ENCODE data around the gene ALKBH7.
"Not testable (repeated sequence)": the region's sequence is repeated elsewhere in the genome, so short reads cannot be mapped to it uniquely, and the experiment has no call there.

Gene ALKBH7

DNA sequence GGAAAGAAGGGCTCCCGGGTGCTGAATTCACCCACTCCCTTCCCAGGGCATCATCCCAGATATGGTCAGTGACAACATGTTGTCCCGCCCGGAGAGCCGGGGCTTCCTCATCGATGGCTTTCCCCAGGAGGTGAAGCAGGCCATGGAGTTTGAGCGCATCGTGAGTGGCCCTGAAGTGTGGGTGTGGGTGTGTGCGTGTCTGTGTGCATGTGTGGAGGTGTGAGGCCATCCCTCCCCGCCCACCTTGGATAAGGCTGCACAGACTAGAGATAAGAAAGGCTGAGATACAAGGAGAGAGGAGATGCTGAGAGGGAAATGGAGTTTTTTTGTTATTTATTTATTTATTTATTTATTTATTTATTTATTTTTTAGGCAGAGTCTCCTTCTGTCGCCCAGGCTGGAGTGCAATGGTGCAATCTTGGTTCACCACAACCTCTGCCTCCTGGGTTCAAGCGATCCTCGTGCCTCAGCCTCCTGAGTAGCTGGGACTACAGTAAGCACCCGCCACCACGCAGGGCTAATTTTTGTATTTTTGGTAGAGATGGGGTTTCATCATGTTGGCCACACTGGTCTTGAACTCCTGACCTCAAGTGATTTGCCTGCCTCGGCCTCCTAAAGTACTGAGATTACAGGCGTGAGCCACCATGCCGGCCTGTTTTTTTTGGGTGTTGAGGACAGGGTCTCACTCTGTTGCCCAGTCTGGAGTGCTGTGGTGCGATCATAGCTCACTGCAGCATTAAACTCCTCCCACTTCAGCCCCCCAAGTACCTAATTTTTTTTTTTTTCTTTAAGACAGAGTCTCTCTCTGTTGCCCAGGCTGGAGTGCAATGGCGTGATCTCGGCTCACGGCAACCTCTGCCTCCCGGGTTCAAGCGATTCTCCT, 27.7 kb downstream of the ALKBH7 start:
- DNase-seq (ENCODE audit: low read depth in 3 of 3), result not testable (repeated sequence)

DNA sequence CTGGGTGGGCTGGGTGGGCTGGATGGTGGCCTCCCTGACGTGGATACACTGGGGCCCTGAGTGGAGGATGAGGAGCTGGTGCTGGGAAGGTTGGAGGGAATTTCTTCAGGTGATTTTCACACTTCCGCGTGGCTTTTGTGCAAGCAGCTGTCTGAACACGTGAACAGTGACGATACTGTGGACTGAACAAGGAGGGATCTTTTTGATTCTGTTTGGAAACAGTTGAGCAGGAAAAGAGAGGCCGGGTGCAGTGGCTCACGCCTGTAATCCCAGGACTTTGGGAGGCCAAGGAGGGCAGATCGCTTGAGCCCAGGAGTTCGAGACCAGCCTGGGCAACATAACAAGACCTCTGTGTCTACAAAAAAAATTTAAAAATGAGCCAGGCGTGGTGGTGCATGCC, 29.5 kb downstream of the ALKBH7 start:
- DNase-seq (ENCODE audit: low read depth in 3 of 3), result no peak

DNA sequence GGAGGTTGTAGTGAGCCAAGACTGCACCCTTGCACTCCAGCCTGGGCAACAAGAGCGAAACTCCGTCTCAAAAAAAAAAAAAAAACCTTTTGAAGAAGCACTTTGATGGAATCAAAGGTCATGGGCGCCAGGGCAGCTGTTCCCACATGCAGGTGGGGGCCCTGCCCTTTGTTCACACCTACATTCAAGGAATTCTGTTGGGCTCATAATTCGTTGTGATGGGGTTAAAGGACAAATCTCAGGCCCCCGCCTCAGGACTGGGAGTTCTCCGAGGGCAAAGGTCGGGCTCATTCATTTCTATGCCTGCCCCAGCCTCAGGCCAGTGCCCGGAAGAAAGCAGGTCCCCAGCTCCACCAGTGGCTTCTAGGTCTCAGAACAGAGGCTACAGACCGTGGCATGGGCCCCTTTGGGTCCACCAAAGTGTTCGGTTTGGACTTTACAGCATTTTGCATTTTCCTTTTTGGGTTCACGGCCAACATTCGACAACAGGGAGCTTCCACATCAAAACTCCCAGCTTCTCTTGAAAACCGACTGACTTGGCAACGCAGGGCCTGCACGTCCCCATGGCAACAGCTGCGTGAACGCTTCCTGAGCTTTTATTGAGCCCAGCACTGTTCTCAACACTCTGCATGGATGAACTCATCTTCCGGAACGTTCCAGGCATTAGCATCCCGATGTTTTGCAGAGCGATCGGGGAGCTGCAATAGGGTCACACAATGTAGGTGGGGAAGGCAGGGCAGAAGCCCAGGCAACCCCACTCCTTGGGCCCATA, 30.4 kb downstream of the ALKBH7 start:
- DNase-seq (ENCODE audit: low read depth in 3 of 3), result no peak

DNA sequence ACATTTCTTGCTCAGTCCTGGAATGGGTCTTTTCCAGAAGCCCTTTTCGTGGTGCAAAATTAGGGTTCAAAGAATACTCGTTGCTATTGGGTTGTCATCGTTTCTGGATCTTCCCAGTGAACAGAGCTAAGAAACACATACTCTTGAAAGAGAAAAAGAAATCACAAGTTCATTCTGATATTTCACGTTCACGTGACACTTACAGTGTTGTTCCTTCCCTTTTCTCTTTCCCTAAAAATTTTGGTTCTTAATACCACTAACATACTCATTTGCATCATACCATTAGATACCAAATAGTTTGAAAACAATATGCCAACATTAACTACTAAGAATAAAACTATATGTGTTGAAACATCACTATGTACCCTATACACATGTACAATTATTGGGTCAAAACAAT, 33.8 kb downstream of the ALKBH7 start:
- DNase-seq (ENCODE audit: low read depth in 3 of 3), result no peak

DNA sequence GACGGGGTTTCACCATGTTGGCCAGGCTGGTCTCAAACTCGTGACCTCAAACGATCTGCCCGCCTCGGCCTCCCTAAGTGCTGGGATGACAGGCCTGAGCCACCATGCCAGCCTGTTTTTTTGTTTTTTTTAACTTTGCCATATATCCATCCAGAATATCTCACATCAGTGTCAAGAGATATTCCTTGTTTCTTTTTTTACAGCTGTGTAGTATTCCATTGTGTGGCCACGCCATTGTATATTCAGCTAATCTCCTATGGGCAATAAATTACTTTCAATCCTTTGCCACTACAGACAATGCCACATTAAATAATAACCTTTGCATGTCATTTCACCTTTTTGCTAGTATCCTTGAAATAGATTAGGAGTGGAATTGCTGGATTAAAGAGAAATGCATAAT, 36.8 kb downstream of the ALKBH7 start:
- DNase-seq (ENCODE audit: low read depth in 3 of 3), result no peak

DNA sequence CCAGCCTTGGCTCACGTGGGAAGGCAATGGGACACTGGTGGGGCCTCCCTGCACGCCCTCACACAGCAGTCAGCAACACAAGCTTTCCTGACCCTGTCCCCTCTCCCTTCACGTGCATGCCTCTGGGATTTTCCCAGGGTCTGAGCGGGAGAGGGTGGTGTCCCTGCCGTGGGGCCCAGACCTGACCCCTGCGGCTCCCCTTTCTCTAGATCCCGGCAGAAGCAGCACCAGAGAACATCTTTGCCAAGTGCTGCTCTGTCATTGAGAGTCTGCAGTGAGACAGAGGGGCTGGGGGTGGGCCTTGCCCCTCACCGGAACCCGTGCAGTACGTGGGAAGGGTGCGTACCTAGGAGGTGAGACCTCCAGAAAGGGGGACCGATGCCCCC, 39.5 kb downstream of the ALKBH7 start:
- no peak for DNase-seq (ENCODE audit: low read depth in 3 of 3)

DNA sequence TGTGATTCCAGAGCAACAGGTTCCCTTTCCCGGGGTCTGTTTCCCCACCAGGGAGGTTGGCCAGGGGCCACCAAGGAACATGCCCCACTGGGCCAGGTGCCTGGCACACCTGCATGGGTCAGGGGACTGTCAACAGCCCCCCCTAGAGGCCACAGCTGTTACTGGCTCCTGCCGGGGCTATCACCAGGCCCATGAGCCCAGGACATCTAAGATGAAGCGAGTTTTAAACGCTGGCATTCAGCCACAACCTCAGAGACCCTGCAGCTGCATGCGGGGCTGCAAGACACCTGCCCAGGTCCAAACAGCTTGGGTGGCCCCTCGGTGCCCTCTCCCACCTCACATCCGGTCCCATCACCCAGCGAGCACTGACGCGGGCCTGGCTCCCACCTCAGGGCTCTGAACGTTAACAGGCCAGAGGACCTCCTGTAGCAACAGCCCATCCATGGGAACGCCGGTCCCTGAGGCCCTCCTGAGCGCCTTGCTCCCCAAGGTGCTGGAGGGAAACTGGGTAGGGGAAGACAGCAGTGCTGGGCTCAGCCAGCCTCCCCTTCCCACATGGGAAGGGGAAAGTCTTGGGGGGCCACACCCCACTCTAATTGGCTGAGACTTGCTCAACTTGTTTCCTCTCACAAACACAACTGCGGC, 40.0 kb downstream of the ALKBH7 start:
- peak; percentile 33 to 52 (median 33) for DNase-seq (ENCODE audit: low read depth in 3 of 3)

DNA sequence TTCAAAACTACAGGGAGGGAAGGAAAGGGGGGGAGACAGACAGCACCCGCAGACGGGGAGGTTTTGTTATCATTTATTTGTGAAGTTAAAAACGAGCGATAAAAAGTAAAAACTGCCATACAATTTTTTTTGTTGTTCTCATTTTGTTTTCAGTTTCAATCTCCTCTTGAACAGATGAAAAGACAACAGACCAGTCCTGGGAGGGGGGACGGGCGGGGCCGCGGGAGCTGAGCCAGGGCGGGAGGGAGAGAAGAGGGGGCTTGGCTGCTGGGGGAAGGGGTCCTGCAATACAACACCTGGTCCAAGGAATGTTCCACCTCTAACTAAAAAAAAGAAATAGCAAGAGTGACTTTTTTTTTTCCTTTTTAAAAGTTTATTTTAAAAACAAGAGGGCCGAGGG, 40.7 kb downstream of the ALKBH7 start:
- no peak for DNase-seq (ENCODE audit: low read depth in 3 of 3)

DNA sequence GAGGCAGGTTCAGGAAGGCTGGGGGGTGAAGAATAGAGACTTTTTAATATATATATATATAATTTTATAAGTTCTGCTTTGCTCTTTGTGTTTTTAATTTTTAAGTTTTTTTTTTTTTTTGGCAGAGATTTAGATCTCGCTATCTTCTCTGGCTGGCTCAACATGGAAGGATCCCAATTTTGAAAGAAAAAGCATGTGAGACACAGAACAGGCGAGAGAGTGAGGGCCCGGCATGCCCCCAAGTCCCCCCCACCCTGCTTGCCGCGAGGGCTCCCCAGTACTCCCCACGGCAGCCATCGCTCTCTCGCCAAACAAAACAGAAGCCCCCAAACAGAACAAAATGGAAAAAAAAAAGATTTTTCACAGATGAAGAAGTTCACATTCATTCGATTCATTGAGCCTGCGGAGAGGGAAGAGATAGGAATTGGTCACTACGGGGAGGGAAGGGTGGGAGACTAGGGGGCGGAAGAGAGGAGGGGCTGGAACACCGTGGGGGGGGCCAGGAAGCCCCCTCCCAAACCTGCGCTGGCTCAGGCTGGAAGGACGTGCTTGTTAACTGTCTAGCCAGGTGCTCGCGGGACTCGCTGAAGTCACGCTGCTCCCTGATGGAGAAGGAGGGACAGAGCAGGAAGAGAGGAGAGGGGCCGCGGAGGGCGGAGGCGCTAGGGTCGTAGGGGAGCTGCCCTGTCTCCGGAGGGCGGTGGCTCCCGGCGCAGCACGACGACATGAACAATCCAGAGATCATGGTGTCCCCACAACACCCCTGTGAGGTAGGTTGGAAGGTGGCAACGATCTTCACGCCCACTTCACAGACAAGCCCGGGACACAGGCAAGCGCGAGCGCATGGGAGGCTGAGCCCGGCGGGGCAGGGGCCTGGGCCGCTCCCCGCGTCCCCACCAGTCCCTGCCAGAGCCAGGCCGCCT, 41.4 kb downstream of the ALKBH7 start:
- no peak for DNase-seq (ENCODE audit: low read depth in 3 of 3)

DNA sequence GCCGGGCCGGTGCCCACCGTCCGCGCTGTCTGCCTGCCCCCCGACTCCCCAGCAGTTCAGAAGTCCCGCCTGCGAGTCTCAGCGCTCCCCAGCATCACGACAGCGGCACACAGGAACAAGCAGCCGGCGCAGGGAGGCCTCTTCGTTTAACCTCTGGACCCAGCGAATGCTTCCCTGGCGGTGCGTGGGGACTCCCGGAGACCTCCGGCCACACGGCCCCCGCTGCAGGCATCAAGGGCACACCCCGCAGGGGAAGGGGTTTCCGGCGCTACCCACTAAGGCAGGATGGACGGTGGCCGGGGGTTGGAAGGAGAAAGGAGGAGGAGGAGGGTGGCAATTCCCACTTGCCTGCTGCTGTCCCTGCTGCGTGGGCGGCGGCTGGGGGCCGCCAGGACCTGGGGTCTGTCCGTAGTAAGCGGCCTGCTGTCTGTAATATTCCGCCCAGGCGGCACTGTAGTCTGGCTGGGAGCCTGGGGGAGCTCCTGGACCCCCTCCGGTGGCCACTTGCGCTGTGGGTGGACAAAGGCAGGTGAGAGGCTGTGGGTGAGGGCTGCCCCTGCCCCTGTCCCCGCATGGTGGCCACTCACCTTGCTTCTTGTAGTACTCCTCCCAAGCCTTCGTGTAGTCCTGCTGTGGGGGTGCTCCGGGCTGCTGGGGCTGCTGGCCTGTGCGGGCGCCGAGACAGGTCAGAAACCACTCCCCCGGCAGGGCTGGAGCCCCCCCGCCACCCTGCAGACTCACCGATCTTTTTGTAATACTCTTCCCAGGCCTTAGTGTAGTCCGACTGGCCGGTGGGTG, 42.4 kb downstream of the ALKBH7 start:
- no peak for DNase-seq (ENCODE audit: low read depth in 3 of 3)

DNA sequence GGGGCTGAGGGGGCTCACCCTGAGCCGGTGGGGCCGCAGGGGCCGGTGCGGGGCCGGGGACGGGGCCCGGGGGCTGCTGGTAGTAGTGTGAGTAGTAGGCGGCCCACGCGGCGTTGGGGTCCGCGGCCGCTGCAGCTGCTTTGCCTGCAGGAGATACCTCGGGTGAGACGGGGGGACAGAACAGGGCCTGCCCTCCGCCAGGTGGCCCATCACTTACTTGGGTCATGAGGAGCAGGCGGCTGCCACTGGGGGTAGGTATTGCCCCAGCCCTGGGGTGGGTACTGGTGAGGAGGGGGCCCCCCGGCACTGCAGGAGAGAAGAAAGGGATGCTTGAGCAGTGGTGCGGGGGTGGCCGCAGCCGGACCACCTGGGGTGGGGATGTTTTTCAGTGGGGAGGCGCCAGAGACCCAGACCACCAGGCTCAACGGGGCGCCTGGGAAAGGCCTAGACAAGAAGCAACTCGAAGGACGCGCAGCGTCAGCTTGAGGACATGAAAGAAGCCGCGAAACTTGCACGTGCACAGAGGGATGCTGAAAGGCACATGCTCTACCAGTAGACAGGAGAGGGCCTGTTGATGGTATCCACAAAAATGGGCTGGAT, 43.1 kb downstream of the ALKBH7 start:
- no peak for DNase-seq (ENCODE audit: low read depth in 3 of 3)

DNA sequence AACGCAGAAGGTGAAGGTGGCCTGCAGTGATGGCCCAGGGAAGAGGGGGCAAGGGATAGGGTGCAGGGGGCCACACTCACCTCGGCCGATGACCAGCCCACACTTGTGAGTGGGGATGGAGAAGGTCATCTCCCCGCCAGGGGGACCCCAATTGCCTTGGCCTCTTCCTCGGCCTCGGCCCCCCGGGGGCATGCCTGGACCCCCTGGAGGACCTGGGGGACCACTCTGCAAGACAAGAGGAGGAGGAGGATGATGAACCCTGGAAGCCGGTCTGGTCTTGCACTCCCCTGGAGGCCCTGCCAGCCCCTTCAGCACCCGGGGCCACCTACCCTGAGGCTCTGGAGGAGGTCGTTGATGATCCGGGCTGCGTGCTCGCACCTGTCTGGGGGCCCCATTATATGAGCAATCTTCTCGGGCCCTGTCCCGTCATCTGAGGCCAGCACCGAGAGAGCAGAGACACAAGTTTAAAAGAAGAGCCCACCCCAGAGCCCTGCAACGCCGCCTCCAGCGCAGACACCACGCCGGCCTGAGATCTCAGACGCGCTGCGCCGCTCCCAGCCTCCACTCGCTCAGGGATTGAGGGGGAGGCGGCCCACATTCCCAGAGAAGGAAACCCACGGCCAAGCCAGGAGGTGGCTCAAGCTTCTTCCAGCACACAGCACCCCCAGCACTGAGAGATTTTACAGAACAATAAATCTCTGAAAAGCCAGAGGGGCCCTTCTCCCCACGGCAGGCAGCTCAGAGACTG, 44.2 kb downstream of the ALKBH7 start:
- no peak for DNase-seq (ENCODE audit: low read depth in 3 of 3)

DNA sequence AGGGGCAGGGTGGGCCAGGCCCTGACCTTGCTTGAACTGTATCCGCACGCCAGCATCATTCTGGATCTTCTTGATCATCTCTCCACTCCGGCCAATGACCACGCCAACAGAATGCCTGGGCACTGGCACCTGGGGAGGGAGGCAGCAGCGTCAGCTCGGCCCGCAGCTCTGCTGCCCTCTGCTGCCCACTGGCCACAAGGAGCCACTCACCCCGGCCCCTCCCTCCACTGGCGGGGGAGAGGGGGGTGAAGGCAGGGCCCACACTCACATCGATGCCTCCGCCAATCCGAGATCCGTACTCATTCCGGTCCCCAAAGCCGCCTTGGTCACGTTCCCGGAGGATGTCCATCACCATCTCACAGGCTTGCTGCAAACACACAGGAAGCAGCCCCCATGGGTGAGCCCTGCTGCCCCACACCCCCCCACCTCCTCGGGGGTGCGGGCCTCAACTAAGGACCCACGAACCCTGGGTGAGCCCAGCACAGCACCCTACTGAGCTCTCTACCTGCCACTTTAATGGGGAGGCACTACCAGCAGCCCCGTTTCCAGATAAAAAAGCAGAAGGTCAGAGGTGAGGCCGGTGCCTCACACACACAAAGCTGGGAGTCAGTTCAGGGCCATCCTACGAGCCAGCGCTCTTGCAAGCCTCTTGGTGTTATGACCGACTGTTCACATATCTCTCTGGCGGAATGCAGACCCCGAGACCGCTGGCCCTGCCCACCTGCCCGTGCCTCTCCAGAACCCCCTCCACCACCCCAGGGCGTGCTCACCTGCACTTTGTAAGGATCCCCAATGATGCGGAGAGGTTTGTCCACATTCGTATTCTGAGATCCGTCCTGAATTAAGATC, 45.3 kb downstream of the ALKBH7 start:
- no peak for DNase-seq (ENCODE audit: low read depth in 3 of 3)

DNA sequence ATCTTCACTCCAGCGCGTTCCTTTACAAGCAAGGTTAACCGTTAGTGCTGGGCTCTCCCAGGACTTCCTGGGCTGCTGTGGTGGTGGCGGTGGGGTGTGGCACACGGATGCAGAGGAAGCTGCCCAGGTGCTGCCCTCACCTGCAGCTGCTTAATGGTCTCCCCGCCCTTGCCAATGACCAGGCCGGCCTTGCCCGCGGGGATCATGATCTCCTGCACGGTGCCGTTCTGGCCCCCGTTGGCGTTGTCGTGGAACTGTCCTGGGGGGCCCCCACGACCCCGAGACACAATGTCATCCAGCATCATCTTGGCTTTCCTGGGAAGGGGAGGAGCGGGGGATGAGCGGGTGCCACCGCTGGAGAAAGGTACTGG, 46.0 kb downstream of the ALKBH7 start:
- no peak for DNase-seq (ENCODE audit: low read depth in 3 of 3)

DNA sequence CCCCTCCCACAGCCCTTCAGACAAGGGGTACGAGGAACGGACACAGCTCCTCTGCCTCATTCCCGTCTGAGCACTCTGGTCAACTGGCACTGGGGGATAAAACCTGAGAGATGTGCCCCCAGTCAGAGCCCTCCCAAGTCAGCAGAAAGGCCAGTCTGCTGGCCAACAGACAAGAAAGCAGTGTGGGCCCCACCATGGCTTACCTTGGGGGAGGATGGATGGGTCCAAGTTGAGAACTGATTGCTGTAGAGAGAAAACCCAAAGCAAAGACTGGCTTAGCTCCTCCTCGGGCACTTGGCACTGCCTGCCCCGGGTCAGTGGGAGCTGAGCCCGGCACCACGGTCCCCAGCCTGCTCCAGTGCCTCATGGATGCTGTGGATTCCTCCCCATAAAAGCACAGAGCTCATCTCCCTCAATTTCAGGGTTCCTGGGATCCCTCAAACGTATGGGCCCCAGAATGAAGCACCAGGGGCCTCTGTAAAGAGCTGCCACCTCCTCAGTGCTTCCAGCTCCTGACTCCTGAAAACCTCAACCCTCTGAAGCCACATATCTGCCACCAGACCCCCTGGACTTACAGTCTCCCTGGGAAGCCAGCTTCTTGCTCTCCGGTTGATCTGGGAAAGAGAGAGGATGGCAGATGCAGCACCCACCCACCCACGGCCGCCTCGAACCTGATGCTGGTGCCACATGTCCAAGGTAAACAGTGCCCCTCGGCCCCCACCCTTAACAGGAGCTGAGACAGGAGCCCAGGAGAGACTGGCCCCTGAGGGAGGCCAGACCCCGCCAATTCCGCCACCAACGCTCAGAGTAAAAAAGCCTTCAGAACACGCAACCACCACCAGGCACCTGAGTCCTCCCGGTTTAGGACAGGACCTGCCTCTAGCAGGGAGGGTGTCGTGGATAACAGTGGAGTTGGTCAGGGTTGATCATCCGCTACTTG, 48.8 kb downstream of the ALKBH7 start:
- no peak for DNase-seq (ENCODE audit: low read depth in 3 of 3)

DNA sequence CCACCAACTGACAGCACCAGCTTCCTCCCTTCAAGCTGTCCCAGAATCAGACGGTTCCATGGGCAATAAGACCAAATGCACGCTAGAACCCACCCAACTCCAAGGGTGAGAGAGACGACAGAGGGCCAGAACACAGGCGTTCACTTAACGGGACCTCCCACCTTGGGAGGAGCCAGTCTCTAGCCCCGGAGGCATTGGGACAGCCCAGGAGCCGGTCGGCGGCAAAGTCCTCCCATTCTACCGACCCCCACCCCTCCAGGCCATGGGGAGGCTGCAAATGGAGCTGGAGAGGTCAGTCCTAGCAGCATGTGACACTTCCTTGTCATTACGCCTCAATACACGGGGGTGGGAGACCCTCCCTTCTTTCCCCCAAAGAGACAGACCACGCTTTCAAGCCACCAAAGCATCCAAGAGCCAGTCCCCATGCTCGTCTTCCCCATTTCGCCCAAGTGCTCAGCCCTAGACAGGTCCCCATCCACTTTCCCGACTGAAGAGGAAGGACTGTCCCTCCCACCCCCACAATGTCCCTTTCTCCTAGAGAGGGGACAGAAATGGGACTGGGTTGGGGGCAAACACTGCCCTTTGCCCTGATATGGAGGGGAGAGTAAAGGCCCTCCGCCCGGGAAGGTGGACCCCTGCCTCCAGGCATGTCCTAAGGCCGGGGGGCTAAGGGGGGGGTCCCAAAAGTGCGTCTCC, 51.1 kb downstream of the ALKBH7 start:
- peak in 1 of 3 donors; percentile 36 for DNase-seq (ENCODE audit: low read depth in 3 of 3)

Measured in stimulated activated CD4-positive, alpha-beta T cell treated with anti-CD3 and anti-CD28 coated beads, TNF-alpha, amount 100 ng/mL, for 48 hours (primary cell).